Cortex of kidney (tissue), 1 donor: ENCODE measurements around the gene SDHAF2.
"Not testable (repeated sequence)": the region's sequence is repeated elsewhere in the genome, so short reads cannot be mapped to it uniquely, and the experiment has no call there.

Source experiments
- DNase-seq: peaks from one replicate; lab custom pipeline; 2025; lab: John Stamatoyannopoulos, UW

The SDHAF2 gene

GRCh38 chr11:61425367-61426131 is 4.4 kb upstream of the SDHAF2 start:
- no peak for DNase-seq

DNA sequence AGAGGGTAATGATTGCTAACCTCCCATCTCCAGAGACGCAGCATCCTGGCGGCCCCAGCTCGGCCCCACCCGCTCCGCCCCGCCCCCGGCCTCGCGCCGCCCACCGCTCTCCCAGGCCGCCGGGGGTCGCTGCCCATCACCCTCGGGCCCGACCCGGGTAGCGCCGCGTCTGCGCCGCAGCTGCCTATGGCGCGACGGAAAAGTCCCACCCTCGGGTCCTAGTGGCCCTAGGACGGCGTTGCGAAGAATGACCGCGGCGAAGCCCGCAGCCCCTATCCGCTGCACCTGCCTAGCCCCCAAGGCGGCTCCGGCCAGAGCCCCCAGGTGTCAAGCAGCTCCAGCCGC is 606 bp upstream of the SDHAF2 start:
- DNase-seq: no peak

DNA sequence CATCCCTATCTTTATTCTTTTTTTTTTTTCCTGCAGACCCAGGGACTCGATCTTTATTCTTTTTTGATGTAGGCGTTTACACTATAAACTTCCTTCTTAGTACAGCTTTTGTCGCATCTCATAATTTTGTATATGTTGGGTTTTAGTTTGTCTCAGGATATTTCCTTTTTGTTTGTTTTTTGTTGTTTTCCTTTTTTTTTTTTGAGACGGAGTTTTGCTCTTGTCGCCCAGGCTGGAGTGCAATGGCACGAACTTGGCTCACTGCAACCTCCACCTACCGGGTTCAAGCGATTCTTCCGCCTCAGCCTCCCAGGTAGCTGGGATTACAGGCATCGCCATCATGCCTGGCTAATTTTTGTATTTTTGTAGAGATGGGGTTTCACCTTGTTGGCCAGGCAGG is 915 bp downstream of the SDHAF2 start:
- DNase-seq: not testable (repeated sequence)

GRCh38 chr11:61437496-61437895 is 7.6 kb downstream of the SDHAF2 start:
- no peak for DNase-seq

DNA sequence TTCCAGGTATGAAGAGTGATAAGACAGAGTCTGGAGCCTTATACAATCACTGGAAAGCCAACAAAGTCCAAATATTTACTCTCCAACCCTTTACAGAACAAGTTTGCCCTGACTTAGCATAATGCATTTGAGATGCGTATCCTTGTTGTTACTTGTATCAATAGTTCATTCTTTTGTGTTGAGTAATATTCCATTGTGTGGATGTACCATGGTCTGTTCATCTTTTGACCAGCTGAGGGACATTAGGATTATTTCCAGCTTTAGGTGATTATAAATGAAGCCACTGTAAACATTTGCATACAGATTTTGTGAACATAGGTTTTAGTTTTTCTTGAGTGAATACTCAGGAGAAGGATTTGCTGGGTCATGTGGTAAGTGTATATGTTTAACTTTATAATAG is 9.7 kb downstream of the SDHAF2 start:
- DNase-seq: no peak

DNA sequence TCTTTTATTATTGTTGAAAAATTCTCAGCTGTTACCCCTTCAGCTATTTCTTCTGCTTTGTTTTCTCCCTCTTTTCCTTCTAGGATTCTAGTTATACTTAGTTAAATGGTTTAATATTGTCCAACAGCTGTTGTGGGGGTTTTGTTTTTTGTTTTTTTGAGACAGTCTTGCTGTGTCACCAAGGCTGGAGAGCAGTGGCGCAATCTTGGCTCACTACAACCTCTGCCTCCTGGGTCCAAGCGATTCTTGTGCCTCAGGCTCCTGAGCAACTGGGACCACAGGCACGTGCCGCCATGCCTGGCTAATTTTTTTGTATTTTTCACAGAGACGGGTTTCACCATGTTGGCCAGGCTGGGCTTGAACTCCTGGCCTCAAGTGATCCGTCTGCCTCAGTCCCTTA is 12.7 kb downstream of the SDHAF2 start:
- DNase-seq: no peak

DNA sequence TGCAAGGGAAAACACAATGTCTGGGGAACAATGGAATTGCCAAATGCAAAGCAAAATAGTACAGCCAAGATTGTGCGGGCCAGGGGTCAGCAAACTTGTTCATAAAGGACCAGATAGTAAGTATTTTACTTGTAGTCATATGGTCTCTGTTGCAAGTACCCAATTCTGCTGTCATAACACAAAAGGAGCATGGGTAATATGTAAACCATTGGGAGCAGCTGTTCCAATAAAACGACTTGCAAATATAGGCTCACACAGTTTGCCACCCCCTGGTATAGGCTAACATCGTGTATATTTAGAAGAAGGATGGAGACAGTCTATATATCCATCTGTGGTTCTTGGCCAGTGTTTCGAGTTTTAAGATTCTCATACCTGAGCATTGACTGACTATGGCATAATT is 15.6 kb downstream of the SDHAF2 start:
- no peak for DNase-seq

DNA sequence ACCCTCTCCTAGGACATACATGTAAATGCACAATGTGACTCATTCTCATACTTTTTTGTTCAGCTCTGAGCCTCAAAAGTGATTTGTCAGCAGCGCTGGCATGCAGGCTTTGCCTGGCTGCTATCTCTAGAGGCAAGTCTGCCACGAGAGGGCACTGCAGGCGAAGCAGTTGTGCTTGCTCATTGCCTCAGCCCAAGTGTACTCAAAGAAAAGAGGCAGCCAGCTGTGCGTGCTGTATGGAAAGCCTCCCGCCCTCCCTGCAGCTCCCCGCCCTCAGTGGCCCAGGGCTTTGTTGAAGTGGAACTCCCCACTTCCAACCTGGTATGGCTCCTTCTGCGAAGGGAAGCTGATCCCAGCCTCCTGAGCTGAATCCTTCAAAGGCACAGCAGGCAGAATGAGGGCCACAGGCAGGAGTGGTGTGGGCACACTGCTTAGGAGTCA is 16.3 kb downstream of the SDHAF2 start:
- DNase-seq: no peak

GRCh38 chr11:61447601-61448551 is 18.0 kb downstream of the SDHAF2 start:
- DNase-seq: no peak

DNA sequence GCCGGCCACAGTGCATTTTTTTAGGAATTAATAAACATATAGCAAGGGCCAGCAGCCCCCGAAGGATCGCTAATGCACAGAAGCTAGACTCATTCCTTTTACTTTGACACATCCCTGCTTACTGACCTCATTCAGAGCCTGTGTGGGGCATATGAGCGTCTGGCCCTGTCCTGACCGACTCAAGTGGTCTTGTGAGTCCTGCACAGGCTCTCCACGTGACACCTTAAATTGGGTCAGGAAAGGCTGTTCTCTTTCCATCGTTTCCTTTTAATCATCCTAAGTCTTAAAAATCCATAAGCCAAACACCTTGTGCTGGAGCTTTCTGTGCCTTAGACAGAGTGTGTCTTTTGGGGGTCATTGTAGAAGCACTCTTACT is 18.6 kb downstream of the SDHAF2 start:
- DNase-seq: no peak

DNA sequence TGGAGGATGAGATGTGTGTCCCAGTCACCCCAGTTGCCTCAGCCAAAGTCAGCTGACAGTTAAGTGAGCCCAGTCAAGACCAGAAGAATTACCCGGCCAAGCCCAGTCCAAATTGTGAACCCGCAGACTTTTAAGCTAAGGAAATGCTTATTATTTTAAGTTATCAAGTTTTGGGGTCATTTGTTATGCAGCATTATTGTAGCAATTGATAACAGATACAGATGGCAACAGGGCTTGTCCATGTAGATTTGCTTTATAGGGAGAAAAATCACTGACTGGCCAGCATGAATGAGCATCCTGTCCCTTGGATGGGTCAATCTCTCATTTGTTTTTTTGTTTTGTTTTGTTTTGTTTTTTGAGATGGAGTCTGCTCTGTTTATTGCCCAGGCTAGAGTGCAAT is 22.9 kb downstream of the SDHAF2 start:
- no peak for DNase-seq

DNA sequence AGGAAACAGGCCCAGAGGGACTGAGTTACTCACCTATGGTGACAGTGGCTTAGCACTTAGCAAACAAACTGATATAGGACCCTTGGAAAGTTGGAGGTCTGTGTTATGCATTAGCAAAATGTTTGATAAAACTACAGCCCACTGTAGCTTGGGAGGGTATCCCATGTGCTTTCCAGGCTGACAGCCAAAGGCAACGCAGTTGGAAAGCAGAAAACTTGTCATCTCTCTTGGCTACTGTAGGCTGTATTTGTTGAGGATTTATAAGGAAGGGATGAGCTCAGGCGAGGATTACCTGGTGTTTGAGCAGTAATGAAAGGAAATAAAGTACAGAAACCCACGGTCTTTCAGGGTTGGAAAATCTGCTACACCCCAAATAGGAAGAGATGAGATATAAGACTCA is 23.8 kb downstream of the SDHAF2 start:
- DNase-seq: no peak

DNA sequence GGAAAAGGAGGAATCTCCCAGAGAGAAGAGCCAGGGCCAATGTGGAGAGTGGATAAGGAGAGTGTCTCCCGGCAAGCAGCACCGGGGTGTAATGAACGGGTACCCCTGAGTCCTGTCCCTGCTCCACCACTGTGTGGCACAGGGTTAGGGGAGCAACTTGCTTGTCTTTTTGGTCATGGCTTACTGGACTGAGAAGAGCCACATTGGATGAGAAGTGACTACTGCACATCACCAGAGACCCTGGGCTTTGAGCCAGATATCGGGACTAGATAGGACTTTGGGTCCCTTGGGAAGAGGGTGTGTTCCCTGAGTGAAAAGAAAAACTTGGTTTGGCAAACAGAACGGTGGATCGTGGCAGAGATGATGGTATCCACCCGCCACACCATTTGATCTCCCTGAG is 24.6 kb downstream of the SDHAF2 start:
- DNase-seq: no peak

GRCh38 chr11:61460474-61460881 is 30.6 kb downstream of the SDHAF2 start:
- DNase-seq: no peak

GRCh38 chr11:61460986-61461385 is 31.1 kb downstream of the SDHAF2 start:
- DNase-seq: no peak

- DNase-seq: not testable (repeated sequence)
Measured at GRCh38 chr11:61467602-61468001, 37.7 kb downstream of the SDHAF2 start.

DNA sequence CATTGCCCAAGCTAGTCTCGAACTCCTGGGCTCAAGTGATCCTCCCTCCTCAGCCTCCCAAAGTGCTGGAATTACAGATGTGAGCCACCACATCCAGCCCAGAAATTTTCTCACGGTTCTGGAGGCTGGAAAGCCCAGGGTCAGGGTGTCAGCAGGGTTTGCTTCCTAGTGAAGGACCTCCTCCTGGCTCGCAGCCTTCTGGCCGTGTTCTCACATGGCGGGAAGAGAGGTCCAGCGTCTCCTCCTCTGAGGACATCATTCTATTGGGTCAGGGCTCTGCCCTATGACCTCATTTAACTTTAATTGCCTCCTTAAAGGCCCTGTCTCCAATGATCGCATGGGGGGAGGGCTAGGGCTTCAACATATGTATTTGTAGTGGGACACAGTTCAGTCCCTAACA is 38.1 kb downstream of the SDHAF2 start:
- no peak for DNase-seq

GRCh38 chr11:61472282-61472681 is 42.4 kb downstream of the SDHAF2 start:
- no peak for DNase-seq

- no peak for DNase-seq
Measured at GRCh38 chr11:61472868-61473267, 42.9 kb downstream of the SDHAF2 start.

- DNase-seq: no peak
Measured at GRCh38 chr11:61473370-61474012, 43.6 kb downstream of the SDHAF2 start.

GRCh38 chr11:61474013-61474643 is 44.2 kb downstream of the SDHAF2 start:
- DNase-seq: no peak

GRCh38 chr11:61475433-61475832 is 45.5 kb downstream of the SDHAF2 start:
- DNase-seq: no peak
